Inflammatory macrophage (primary cell): Measurements from ENCODE around the gene PLCD4.

Source experiments
- DNase-seq, 2 donors: peaks; one replicate each; pipeline ENCODE4 v3.0.0-alpha.2; 2020 to 2022
- total RNA-seq, 18 experiments: gene quantifications; one replicate each; lab custom pipeline; 2026; ENCODE audit warnings: mixed read lengths in 6 of 18, inconsistent platforms in 2 of 18; lab: John Stamatoyannopoulos, UW

PLCD4 gene
- total RNA-seq, result 0 to 0.34 (median 0.06) reads per million in 18 experiments

GRCh38 chr2:218607436-218608115, at the start of gene PLCD4:
Gene PLCD4, plus strand, starts transcription at chr2:218607899. Its CDS starts 7,841 bp downstream, at chr2:218615740.
- no peak for DNase-seq

- DNase-seq, result peak in 1 of 2 donors; percentile 49
These were observed 49.8 kb upstream of the PLCD4 start for GRCh38 chr2:218557941-218558340.

GRCh38 chr2:218558986-218559385, 48.7 kb upstream of the PLCD4 start:
- no peak for DNase-seq

GRCh38 chr2:218564056-218564455, 43.6 kb upstream of the PLCD4 start:
- DNase-seq, result no peak

GRCh38 chr2:218566296-218566695, 41.4 kb upstream of the PLCD4 start:
- DNase-seq, result no peak

GRCh38 chr2:218567797-218568189, 39.9 kb upstream of the PLCD4 start:
- peak in 1 of 2 donors; percentile 8 for DNase-seq

- peak; percentile 99 for DNase-seq
These were observed 39.3 kb upstream of the PLCD4 start, which contains the start of the genes CNOT9 and USP37 for GRCh38 chr2:218568190-218569037. Gene CNOT9, plus strand, starts transcription at chr2:218568839. Its CDS starts 116 bp downstream, at chr2:218568955. Gene USP37, minus strand, starts transcription at chr2:218568351. Its CDS starts 9,698 bp downstream, at chr2:218558653.

- DNase-seq, result peak; percentile 11 to 48
These were observed 38.7 kb upstream of the PLCD4 start for GRCh38 chr2:218569038-218569431.

GRCh38 chr2:218569661-218570500, 37.8 kb upstream of the PLCD4 start:
- DNase-seq, result peak; percentile 23 to 31

GRCh38 chr2:218570850-218571249, 36.8 kb upstream of the PLCD4 start:
- no peak for DNase-seq

GRCh38 chr2:218576854-218577253, 30.8 kb upstream of the PLCD4 start:
- no peak for DNase-seq

- no peak for DNase-seq
These were observed 30.0 kb upstream of the PLCD4 start for GRCh38 chr2:218577482-218578220.

GRCh38 chr2:218578272-218578877, 29.3 kb upstream of the PLCD4 start:
- DNase-seq, result no peak

- DNase-seq, result no peak
These were observed 25.6 kb upstream of the PLCD4 start for GRCh38 chr2:218582076-218582475.

GRCh38 chr2:218583983-218584850, 23.5 kb upstream of the PLCD4 start:
- no peak for DNase-seq

- no peak for DNase-seq
These were observed 22.2 kb upstream of the PLCD4 start for GRCh38 chr2:218585541-218585940.

GRCh38 chr2:218605432-218605831, 2.3 kb upstream of the PLCD4 start:
- no peak for DNase-seq

GRCh38 chr2:218615868-218616315, 8.2 kb downstream of the PLCD4 start:
- no peak for DNase-seq

GRCh38 chr2:218618102-218618860, 10.6 kb downstream of the PLCD4 start:
- DNase-seq, result no peak

GRCh38 chr2:218621007-218621406, 13.3 kb downstream of the PLCD4 start:
- no peak for DNase-seq
